ENCODE measurements around the gene IQSEC3.

DNA sequence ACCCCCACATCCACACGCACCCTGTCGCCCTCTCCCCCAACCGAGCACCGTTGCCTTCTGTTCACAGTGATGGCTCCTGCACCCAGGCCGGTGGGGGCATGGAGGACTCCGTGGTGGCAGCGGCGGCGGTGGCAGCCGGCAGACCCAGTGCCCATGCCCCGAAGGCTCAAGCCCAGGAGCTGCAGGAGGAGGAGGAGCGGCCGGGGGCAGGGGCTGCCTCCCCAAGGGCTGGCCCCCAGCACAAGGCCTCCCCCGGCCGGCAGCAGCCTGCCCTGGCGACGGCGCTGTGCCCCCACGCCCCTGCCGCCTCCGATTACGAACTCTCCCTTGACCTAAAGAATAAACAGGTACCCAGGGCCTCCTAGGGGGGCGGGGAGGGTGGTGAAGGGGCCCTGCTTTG, 59.0 kb downstream of the IQSEC3 start:
- TF ChIP-seq EZH2 (IDR thresholded peaks at IDR 0.05; ENCODE audit: borderline replicate concordance, low read depth, low read length, poor library complexity, severe bottlenecking), result no peak
- TF ChIP-seq, protein P1, sequence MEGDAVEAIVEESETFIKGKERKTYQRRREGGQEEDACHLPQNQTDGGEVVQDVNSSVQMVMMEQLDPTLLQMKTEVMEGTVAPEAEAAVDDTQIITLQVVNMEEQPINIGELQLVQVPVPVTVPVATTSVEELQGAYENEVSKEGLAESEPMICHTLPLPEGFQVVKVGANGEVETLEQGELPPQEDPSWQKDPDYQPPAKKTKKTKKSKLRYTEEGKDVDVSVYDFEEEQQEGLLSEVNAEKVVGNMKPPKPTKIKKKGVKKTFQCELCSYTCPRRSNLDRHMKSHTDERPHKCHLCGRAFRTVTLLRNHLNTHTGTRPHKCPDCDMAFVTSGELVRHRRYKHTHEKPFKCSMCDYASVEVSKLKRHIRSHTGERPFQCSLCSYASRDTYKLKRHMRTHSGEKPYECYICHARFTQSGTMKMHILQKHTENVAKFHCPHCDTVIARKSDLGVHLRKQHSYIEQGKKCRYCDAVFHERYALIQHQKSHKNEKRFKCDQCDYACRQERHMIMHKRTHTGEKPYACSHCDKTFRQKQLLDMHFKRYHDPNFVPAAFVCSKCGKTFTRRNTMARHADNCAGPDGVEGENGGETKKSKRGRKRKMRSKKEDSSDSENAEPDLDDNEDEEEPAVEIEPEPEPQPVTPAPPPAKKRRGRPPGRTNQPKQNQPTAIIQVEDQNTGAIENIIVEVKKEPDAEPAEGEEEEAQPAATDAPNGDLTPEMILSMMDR (conservative IDR thresholded peaks at IDR 0.05; ENCODE audit: low read depth, low read length), result no peak

All from A673 (cell line).